GM21717 (cell line): ENCODE data around the gene NFE2L2.
"Not testable (repeated sequence)": the region's sequence is repeated elsewhere in the genome, so short reads cannot be mapped to it uniquely, and the experiment has no call there.

Experiments used
- ATAC-seq: cut with Tn5 transposase; IDR thresholded peaks from one replicate; pipeline ENCODE4 v1.9.1; 2021; ENCODE audit warnings: mild to moderate bottlenecking, moderate library complexity; ENCODE audit not compliant: unreplicated experiment

Gene NFE2L2

GRCh38 chr2:177264693-177265587 lies at the start of gene NFE2L2:
NFE2L2 (minus strand) TSS chr2:177264727; CDS start chr2:177264576, 151 bp downstream.
- peak; percentile 64 for ATAC-seq

- no peak for ATAC-seq
Measured at GRCh38 chr2:177314194-177314593, 49.7 kb upstream of the NFE2L2 start.

- no peak for ATAC-seq
Measured at GRCh38 chr2:177313162-177313781, 48.7 kb upstream of the NFE2L2 start.

- ATAC-seq, result no peak
Measured at GRCh38 chr2:177312562-177312961, 48.0 kb upstream of the NFE2L2 start.

- ATAC-seq, result not testable (repeated sequence)
Measured at GRCh38 chr2:177309672-177310309, 45.3 kb upstream of the NFE2L2 start.

GRCh38 chr2:177306550-177306949 lies 42.0 kb upstream of the NFE2L2 start:
- ATAC-seq, result no peak

- ATAC-seq, result no peak
Measured at GRCh38 chr2:177303939-177304338, 39.4 kb upstream of the NFE2L2 start.

GRCh38 chr2:177302552-177302951 lies 38.0 kb upstream of the NFE2L2 start:
- ATAC-seq, result no peak

GRCh38 chr2:177298191-177298590 lies 33.7 kb upstream of the NFE2L2 start:
- ATAC-seq, result no peak

GRCh38 chr2:177296040-177296439 lies 31.5 kb upstream of the NFE2L2 start:
- no peak for ATAC-seq

- no peak for ATAC-seq
Measured at GRCh38 chr2:177295484-177295883, 31.0 kb upstream of the NFE2L2 start.

GRCh38 chr2:177291701-177292100 lies 27.2 kb upstream of the NFE2L2 start:
- no peak for ATAC-seq

GRCh38 chr2:177289824-177290628 lies 25.5 kb upstream of the NFE2L2 start:
- ATAC-seq, result peak; percentile 86

- no peak for ATAC-seq
Measured at GRCh38 chr2:177287814-177288213, 23.3 kb upstream of the NFE2L2 start.

GRCh38 chr2:177285892-177286715 lies 21.6 kb upstream of the NFE2L2 start:
- ATAC-seq, result no peak

- ATAC-seq, result no peak
Measured at GRCh38 chr2:177284531-177284930, 20.0 kb upstream of the NFE2L2 start.

GRCh38 chr2:177283906-177284305 lies 19.4 kb upstream of the NFE2L2 start:
- no peak for ATAC-seq

- ATAC-seq, result no peak
Measured at GRCh38 chr2:177282787-177283572, 18.5 kb upstream of the NFE2L2 start.

GRCh38 chr2:177282181-177282641 lies 17.7 kb upstream of the NFE2L2 start:
- peak; percentile 49 for ATAC-seq
